Muscle layer of colon (tissue), 2 donors: ENCODE data around the gene FLNC.

Source experiments
- H3K27ac ChIP-seq: one replicate; pipeline ENCODE4 v1.7.0; 2013; ENCODE audit warnings: low read depth, mild to moderate bottlenecking, low read length, moderate library complexity
- H3K27me3 ChIP-seq, 2 donors: one replicate each; pipeline ENCODE4 v1.7.0; 2013; ENCODE audit warnings: low read length in 2 of 2, mild to moderate bottlenecking in 2 of 2; ENCODE audit not compliant: insufficient read depth in 2 of 2, control insufficient read depth in 1 of 2
- H3K36me3 ChIP-seq: one replicate; pipeline ENCODE4 v1.7.0; 2013; ENCODE audit warnings: mild to moderate bottlenecking, low read length; ENCODE audit not compliant: insufficient read depth
- H3K4me1 ChIP-seq: one replicate; pipeline ENCODE4 v1.7.0; 2013; ENCODE audit warnings: mild to moderate bottlenecking, low read length; ENCODE audit not compliant: insufficient read depth
- H3K4me3 ChIP-seq, 2 donors: one replicate each; pipeline ENCODE4 v1.7.0; 2013; ENCODE audit warnings: low read length in 2 of 2, low read depth in 1 of 2, mild to moderate bottlenecking in 1 of 2, moderate library complexity in 1 of 2
- H3K9ac ChIP-seq: one replicate; pipeline ENCODE4 v1.7.0; 2013; ENCODE audit warnings: low read length
- H3K9me3 ChIP-seq: one replicate; pipeline ENCODE4 v1.7.0; 2013; ENCODE audit warnings: mild to moderate bottlenecking, low read length
- donor health status: abdominal sarcoma.
- donor health status: Adenocarcinoma of cecum.

Gene FLNC

DNA sequence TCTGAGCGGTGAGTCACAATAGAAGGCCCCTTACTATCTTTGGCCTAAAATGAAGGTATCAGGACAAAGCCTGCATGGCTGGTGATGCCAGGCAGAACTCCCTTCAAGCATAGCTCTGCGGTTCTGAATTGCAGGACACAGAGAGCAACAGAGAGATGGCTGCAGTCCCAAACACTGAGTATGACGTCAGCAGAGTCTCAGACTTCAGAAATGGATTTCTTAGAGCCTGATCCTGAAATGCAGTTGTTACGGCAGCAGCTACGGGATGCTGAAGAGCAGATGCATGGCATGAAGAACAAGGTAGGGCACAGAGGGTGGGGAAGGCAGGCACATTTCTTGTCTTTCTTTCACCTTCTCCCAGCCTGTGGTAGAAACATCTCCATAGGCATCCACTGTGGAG lies 25.0 kb upstream of the FLNC start:
- no peak overlapping the region for H3K27ac ChIP-seq
- no peak overlapping the region for H3K4me3 ChIP-seq
- peaks cover 46% of the 10 kb centered on the region for H3K36me3 ChIP-seq
- H3K9me3 ChIP-seq, result no peaks in the 10 kb centered on the region
- no peaks in the 10 kb centered on the region for H3K4me1 ChIP-seq
- no peak overlapping the region for H3K9ac ChIP-seq
- H3K27me3 ChIP-seq, result no peaks in the 10 kb centered on the region

DNA sequence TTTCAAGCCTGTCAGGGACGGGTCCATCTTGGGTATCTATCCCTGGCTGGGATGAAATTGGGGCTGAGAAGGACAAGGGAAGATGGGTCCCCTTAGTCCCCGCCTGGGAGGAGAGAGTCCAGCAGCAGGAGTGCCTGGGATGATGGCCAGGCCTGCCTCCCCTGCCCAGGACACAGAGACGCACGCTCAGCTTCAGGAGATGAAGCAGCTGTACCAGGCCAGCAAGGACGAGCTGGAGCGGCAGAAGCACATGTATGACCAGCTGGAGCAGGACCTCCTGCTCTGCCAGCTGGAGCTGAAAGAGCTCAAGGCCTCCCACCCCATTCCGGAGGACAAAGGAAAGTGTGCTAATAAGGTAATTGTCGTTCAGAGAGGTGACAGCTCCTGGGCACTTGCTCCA lies 23.0 kb upstream of the FLNC start:
- H3K27ac ChIP-seq, result no peak overlapping the region
- no peaks in the 10 kb centered on the region for H3K9me3 ChIP-seq
- no peaks in the 10 kb centered on the region for H3K4me1 ChIP-seq
- H3K4me3 ChIP-seq, result no peak overlapping the region
- H3K27me3 ChIP-seq, result no peaks in the 10 kb centered on the region
- H3K9ac ChIP-seq, result no peak overlapping the region
- H3K36me3 ChIP-seq, result peaks cover 41% of the 10 kb centered on the region

DNA sequence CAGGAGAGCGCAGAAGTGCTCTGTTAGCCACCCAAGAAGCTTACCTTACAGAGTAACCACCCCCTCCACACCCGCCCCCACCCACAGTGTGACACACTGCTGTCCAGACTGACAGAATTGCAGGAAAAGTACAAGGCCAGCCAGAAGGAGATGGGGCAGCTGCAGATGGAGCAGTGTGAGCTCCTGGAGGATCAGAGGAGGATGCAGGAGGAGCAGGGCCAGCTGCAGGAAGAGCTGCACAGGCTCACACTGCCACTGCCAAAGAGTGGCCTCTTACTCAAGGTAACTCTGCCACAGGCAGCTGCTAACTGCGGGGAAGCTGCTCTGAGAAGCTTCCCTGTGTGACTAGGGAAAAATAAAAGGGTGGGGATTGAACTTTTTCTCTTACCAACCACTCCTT lies 20.8 kb upstream of the FLNC start:
- Histone ChIP-seq H3K9ac (no peak overlapping the region), H3K27ac (no peak overlapping the region), H3K9me3 (no peaks in the 10 kb centered on the region), H3K4me3 (no peak overlapping the region), H3K4me1 (no peaks in the 10 kb centered on the region), H3K36me3 (peaks cover 41% of the 10 kb centered on the region), H3K27me3 (no peaks in the 10 kb centered on the region)

DNA sequence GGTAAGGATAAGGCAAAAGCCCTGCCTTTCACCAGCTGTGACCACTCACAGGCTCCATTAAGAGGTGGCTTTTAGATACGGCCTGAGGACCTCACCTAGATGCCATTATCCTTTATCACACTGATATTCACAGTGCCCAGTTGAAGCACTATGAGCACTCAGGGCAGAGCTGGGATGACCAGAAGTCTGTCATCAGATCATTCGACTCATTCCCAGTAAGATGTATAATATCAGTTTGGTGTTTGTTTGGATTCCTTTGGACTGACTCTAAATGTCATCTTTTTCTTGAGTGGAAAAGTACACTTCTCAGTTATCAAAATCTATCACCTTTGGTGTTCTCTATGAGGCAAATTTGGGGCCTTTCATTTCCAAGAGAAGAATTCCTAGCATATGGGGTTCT lies 19.7 kb upstream of the FLNC start:
- no peak overlapping the region for H3K4me3 ChIP-seq
- H3K9ac ChIP-seq, result no peak overlapping the region
- H3K4me1 ChIP-seq, result no peaks in the 10 kb centered on the region
- no peak overlapping the region for H3K27ac ChIP-seq
- no peaks in the 10 kb centered on the region for H3K27me3 ChIP-seq
- H3K9me3 ChIP-seq, result no peaks in the 10 kb centered on the region
- peaks cover 29% of the 10 kb centered on the region for H3K36me3 ChIP-seq

DNA sequence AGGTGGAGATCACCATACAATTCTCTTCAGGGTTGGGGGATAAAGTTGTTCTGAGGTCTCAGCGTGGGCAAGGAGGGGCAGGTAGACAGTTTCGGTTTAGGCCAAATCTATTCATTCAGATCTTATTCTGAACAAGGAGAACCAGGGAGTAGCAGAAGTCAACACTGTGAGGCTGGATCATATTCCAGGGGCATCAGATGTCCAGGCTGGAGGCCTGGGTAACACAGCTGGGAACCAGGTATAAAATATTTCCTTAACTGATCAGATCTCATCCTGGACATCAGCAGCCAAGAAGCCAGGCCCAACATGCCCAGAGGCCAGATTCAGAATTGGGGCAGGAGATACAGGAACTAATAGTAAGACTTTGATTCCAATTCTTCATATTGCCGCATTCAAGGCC lies 19.2 kb upstream of the FLNC start:
- no peaks in the 10 kb centered on the region for H3K4me1 ChIP-seq
- H3K9me3 ChIP-seq, result no peaks in the 10 kb centered on the region
- no peak overlapping the region for H3K27ac ChIP-seq
- H3K36me3 ChIP-seq, result peaks cover 24% of the 10 kb centered on the region
- H3K27me3 ChIP-seq, result no peaks in the 10 kb centered on the region
- H3K9ac ChIP-seq, result no peak overlapping the region
- no peak overlapping the region for H3K4me3 ChIP-seq

DNA sequence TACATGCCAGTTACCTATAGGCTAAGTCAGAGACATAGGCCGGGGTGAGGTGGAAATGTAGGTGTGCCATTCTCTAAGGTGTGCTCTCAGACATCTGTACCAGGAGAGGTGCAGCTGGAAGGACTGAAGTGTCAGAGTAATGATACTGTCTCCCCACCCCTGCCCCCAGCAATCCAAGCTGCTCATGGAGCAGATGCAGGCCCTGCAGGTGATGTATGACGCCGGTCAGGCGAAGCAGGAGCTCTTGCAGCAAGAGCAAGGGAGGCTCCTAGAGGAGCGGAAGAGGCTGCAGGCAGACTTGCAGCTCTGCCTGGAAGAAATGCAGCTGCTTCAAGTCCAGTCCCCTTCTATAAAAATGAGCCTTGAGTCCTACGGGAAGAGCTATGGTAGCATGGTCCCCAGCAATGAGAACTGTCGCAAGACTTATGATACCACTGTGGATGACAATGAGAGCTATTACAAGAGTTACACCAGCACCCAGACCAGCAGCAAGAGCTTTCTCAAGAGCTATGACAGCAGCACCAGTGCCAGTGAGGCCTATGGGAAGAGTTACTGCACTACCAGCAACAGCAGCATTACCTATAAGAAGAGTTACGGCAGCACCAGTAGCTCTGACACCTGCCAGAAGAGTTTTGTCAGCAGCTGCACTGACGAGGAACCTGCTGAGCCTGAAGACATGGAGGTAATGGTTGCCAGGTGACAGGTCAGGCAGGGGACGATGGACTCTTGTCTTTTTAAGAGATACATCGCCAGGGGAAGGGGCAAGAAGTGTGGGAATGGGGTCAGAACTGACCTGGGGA lies 18.4 kb upstream of the FLNC start:
- Histone ChIP-seq H3K36me3 (peaks cover 17% of the 10 kb centered on the region), H3K4me1 (no peaks in the 10 kb centered on the region), H3K9ac (no peak overlapping the region), H3K9me3 (no peaks in the 10 kb centered on the region), H3K27me3 (no peaks in the 10 kb centered on the region), H3K4me3 (no peak overlapping the region), H3K27ac (no peak overlapping the region)

DNA sequence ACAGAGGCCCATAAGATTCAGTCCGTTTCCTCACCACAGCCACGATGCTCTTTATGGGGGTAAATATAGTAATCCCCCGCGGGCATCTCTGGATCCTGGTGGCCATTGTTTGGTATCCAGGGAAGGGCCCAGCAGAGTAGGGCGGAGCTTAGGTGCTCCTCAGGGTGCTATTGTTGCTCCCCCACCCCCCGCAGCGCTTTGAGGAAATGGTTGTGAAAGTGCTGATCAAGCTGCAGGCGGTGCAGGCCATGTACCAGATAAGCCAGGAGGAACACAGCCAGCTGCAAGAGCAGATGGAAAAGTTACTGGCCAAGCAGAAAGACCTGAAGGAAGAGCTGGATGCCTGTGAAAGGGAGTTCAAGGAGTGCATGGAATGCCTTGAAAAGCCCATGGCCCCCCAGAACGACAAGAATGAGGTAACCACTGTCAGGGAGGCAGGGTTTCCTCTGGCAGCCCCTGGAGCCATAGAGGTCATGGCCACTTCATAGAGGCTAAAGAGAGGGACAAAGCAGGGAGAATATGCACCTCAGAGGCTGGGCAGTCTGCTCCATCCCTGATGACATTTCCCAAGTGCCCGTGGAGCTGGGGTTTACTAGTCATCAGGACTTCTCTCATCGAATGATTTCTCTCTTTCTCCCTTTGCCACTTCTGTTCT lies 17.6 kb upstream of the FLNC start:
- no peak overlapping the region for H3K4me3 ChIP-seq
- H3K9me3 ChIP-seq, result no peaks in the 10 kb centered on the region
- H3K27ac ChIP-seq, result no peak overlapping the region
- H3K4me1 ChIP-seq, result peaks cover 1% of the 10 kb centered on the region
- no peaks in the 10 kb centered on the region for H3K27me3 ChIP-seq
- peaks cover 12% of the 10 kb centered on the region for H3K36me3 ChIP-seq
- H3K9ac ChIP-seq, result no peak overlapping the region

DNA sequence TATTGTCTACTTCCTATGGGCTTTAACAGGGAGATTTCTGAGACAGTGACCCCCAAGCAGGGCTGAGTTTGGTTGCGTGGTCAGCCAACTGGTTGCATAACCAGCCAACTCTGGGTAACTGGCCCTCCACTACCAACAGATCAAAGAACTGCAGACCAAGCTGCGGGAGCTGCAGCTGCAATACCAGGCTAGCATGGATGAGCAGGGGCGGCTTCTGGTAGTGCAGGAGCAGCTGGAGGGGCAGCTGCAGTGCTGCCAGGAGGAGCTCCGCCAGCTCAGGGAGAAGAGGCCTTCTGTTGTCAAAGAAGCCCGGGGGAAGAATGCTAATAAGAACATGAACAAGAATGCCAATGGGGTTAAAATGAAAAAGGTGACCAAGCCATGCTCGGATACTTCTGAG lies 15.7 kb upstream of the FLNC start:
- peaks cover 15% of the 10 kb centered on the region for H3K4me1 ChIP-seq
- H3K27me3 ChIP-seq, result no peaks in the 10 kb centered on the region
- H3K4me3 ChIP-seq, result no peak overlapping the region
- H3K36me3 ChIP-seq, result no peaks in the 10 kb centered on the region
- no peaks in the 10 kb centered on the region for H3K9me3 ChIP-seq
- H3K27ac ChIP-seq, result no peak overlapping the region
- no peak overlapping the region for H3K9ac ChIP-seq

DNA sequence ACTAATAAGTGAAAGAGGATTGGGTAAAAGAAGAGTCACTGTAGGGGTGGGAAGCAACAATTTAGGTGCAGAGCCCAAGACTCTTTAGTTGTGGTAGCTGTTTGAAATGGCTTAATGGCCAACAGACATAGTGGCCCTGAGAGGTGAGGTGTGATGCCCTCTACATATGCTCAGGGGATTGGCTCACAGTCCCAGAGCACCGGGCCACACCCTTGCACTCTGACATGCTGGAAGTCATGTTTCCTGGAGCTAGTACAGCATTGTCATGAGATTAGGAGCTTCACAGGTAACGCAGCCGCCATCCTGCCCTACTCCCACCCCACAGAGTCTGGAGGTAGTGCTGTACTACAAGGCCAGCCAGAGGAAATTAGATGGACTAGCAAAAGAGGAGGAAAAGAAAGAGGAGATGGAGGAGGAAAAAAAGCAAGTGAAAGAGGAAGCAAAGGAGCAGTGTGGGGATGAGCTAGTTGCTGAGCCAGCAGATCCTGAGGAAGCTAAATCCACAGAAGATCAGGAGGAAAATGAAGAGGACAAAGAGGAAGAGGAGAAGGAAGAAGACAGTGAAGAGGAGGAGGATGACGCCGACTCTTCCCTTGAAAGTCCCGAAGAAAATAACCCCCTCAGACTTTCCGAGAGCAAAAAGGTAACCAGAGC lies 14.8 kb upstream of the FLNC start:
- Histone ChIP-seq H3K4me3 (no peak overlapping the region), H3K9me3 (no peaks in the 10 kb centered on the region), H3K36me3 (no peaks in the 10 kb centered on the region), H3K4me1 (peaks cover 15% of the 10 kb centered on the region), H3K27me3 (no peaks in the 10 kb centered on the region), H3K27ac (no peak overlapping the region), H3K9ac (no peak overlapping the region)

DNA sequence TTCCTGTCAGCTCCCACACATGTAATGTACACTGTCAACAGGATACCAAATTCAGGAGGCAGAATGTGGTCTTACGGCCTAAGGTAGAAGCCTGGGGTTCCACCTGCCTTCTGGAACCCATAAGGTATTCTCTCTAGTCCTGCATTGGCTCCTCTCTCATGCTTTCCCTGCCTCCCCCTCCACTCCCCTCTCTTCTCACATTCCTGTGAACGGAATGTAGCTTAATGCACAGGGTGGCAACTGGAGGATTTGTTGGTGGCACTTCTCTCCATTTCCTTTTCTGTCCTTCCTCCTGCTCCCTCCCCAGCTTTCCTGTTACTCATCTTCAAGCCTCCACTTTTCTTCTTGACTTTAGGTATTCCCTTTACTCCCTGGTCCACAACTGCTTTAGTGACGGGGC lies 11.5 kb upstream of the FLNC start:
- no peaks in the 10 kb centered on the region for H3K27me3 ChIP-seq
- H3K36me3 ChIP-seq, result no peaks in the 10 kb centered on the region
- H3K9me3 ChIP-seq, result no peaks in the 10 kb centered on the region
- H3K4me1 ChIP-seq, result peaks cover 15% of the 10 kb centered on the region
- no peak overlapping the region for H3K9ac ChIP-seq
- H3K27ac ChIP-seq, result no peak overlapping the region
- no peak overlapping the region for H3K4me3 ChIP-seq

DNA sequence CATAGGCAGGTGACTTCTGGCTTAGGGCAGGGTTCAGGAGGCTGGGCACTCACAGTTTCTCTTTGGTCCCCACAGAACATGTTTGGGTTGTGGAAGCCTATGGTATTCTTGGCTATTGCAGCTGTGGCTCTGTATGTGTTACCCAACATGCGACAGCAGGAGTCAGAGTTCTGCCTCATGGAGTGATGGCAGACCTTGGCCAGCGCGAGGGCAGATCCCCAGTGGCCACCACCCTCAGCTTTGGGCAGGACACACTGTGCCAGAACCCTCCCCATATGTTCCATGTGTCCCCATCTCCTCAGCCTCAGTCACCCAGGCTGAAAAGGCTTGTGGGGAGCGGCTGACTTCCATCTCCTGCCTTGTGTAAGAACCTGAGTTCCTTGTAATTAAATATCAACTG lies 8.5 kb upstream of the FLNC start:
- H3K9me3 ChIP-seq, result no peaks in the 10 kb centered on the region
- H3K36me3 ChIP-seq, result no peaks in the 10 kb centered on the region
- H3K9ac ChIP-seq, result no peak overlapping the region
- no peaks in the 10 kb centered on the region for H3K27me3 ChIP-seq
- no peak overlapping the region for H3K27ac ChIP-seq
- H3K4me1 ChIP-seq, result peaks cover 15% of the 10 kb centered on the region
- H3K4me3 ChIP-seq, result no peak overlapping the region
